HCT116 (cell line): ENCODE measurements around the gene HCRT. TPM values are rescaled to one million over a fixed set of nuclear protein-coding genes. Genes with fewer than 3 reads are reported as not detected.
"Not testable (repeated sequence)": the region's sequence is repeated elsewhere in the genome, so short reads cannot be mapped to it uniquely, and the experiment has no call there.

Source experiments
- ATAC-seq: fragments of 200-7000 bp; cut with Tn5 transposase; 2 replicates; pipeline ENCODE4 v1.9.1; 2020; ENCODE audit warnings: mild to moderate bottlenecking, moderate library complexity
- BruUV-seq: library from RNA; stranded (reverse); fragments of 400-500 nt; replicated peaks from 2 replicates; lab custom pipeline; 2021; lab: Mats Ljungman, UMichigan
- CTCF ChIA-PET: fragments of 300-600 bp; sonication (Branson Sonifier 250); formaldehyde crosslinking; loops from one replicate; lab custom pipeline; 2021; ENCODE audit warnings: antibody characterized with exemption; lab: Charles Lee
- POLR2A ChIA-PET: fragments of 300-600, 350-600 bp; sonication (Branson Sonifier 250); formaldehyde crosslinking; loops from one replicate; lab custom pipeline; 2021; ENCODE audit warnings: antibody characterized with exemption; lab: Charles Lee
- RAD21 ChIA-PET, 2 experiments: fragments of 300-600 bp; sonication (Branson Sonifier 250); formaldehyde crosslinking; loops; one replicate each; lab custom pipeline; 2023; ENCODE audit warnings: low total read pairs in 2 of 2; ENCODE audit not compliant: uncharacterized antibody in 2 of 2, unreplicated experiment in 2 of 2, low non-redundant PET in 1 of 2; lab: Charles Lee
- DNase-seq: peaks from one replicate; pipeline ENCODE4 v3.0.0-alpha.2; 2010; ENCODE audit warnings: low read depth, low spot score
- H2AFZ ChIP-seq: fragments of 200-600 bp; shearing (Covaris generic), sonication (generic); 2 replicates; pipeline ENCODE4 v1.6.1; 2017; ENCODE audit warnings: low read depth, mixed run types, mixed read lengths, antibody characterized with exemption, low read length; ENCODE audit not compliant: poor library complexity, severe bottlenecking
- H3K27ac ChIP-seq: 2 replicates; pipeline ENCODE4 v1.5.1; 2012; ENCODE audit warnings: low read depth, low read length
- H3K27me3 ChIP-seq: fragments of 200-600 bp; sonication (generic); 2 replicates; pipeline ENCODE4 v1.6.1; 2016; ENCODE audit warnings: mixed run types, low read length, mixed read lengths; ENCODE audit not compliant: insufficient read depth
- H3K36me3 ChIP-seq, 2 experiments: fragments of 200-500 bp in 1 of 2; fragments of 200-600 bp in 1 of 2; sonication (Bioruptor generic) in 1 of 2; sonication (generic) in 1 of 2; 2 replicates each; pipeline versions ENCODE4 v1.5.1 to v1.6.1; 2014 to 2016; ENCODE audit warnings: low read length in 2 of 2, inconsistent platforms in 1 of 2, mixed read lengths in 1 of 2, mixed run types in 1 of 2; ENCODE audit not compliant: insufficient read depth in 2 of 2, control insufficient read depth in 1 of 2
- H3K4me1 ChIP-seq, 2 experiments: fragments of 200-600 bp in 1 of 2; sonication (generic) in 1 of 2; 2 replicates each; pipeline versions ENCODE4 v1.5.1 to v1.6.1; 2012 to 2017; ENCODE audit warnings: low read length in 2 of 2, inconsistent platforms in 1 of 2, mild to moderate bottlenecking in 1 of 2, mixed read lengths in 1 of 2, mixed run types in 1 of 2, moderate library complexity in 1 of 2; ENCODE audit not compliant: insufficient read depth in 2 of 2, control insufficient read depth in 1 of 2
- H3K4me2 ChIP-seq: fragments of 200-600 bp; sonication (generic); 2 replicates; pipeline ENCODE4 v1.6.1; 2017; ENCODE audit warnings: mixed run types, low read length, mixed read lengths
- H3K4me3 ChIP-seq, 2 experiments: fragments of 200-600 bp in 1 of 2; sonication (generic) in 1 of 2; replicated peaks in 1 of 2; 2 replicates each; pipeline ENCODE4 v1.5.1; 2011 to 2016; ENCODE audit warnings: low read length in 2 of 2, control low read depth in 1 of 2, low read depth in 1 of 2, mild to moderate bottlenecking in 1 of 2, mixed read lengths in 1 of 2, mixed run types in 1 of 2
- H3K79me2 ChIP-seq: fragments of 200-600 bp; sonication (generic); 2 replicates; pipeline ENCODE4 v1.6.1; 2017; ENCODE audit warnings: mild to moderate bottlenecking, mixed run types, low read length, moderate library complexity, mixed read lengths; ENCODE audit not compliant: insufficient read depth
- H3K9ac ChIP-seq: fragments of 200-600 bp; sonication (generic); 2 replicates; pipeline ENCODE4 v1.6.1; 2016; ENCODE audit warnings: low read length, mixed read lengths
- H3K9me2 ChIP-seq: fragments of 200-600 bp; sonication (generic), shearing (Covaris generic); 2 replicates; pipeline ENCODE4 v1.6.1; 2017; ENCODE audit warnings: mixed run types, mild to moderate bottlenecking, moderate library complexity; ENCODE audit not compliant: insufficient read depth
- H3K9me3 ChIP-seq, 2 experiments: fragments of 200-500 bp in 1 of 2; fragments of 200-600 bp in 1 of 2; sonication (Bioruptor generic) in 1 of 2; sonication (generic) in 1 of 2; 2 replicates each; pipeline ENCODE4 v1.6.1; 2014 to 2017; ENCODE audit warnings: low read length in 2 of 2, mixed read lengths in 2 of 2, inconsistent platforms in 1 of 2, low read depth in 1 of 2, mild to moderate bottlenecking in 1 of 2, mixed run types in 1 of 2, moderate library complexity in 1 of 2; ENCODE audit not compliant: control insufficient read depth in 1 of 2, insufficient read depth in 1 of 2
- H4K20me1 ChIP-seq: fragments of 200-600 bp; sonication (generic), shearing (Covaris generic); 2 replicates; pipeline ENCODE4 v1.6.1; 2017; ENCODE audit warnings: mixed run types, mild to moderate bottlenecking, moderate library complexity; ENCODE audit not compliant: insufficient read depth
- EGR1 ChIP-seq: IDR thresholded peaks from 2 replicates; pipeline ENCODE4 v1.6.1; 2012; ENCODE audit warnings: low read depth
- ELF1 ChIP-seq: IDR thresholded peaks from 2 replicates; pipeline ENCODE4 v1.6.1; 2012; ENCODE audit warnings: low read depth, borderline replicate concordance
- FOSL1 ChIP-seq: IDR thresholded peaks from 2 replicates; pipeline ENCODE4 v1.6.1; 2012; ENCODE audit warnings: low read depth
- JUND ChIP-seq: IDR thresholded peaks from 2 replicates; pipeline ENCODE4 v1.6.1; 2012
- POLR2A ChIP-seq: IDR thresholded peaks from 2 replicates; pipeline ENCODE4 v1.7.0; 2011; ENCODE audit warnings: borderline replicate concordance; ENCODE audit not compliant: insufficient read depth, insufficient read length; ENCODE audit errors: extremely low read depth
- RAD21 ChIP-seq: IDR thresholded peaks from 2 replicates; pipeline ENCODE4 v1.6.1; 2012; ENCODE audit warnings: low read depth, mild to moderate bottlenecking
- SIN3A ChIP-seq: IDR thresholded peaks from 2 replicates; pipeline ENCODE4 v1.6.1; 2012; ENCODE audit warnings: low read depth
- SRF ChIP-seq: IDR thresholded peaks from 2 replicates; pipeline ENCODE4 v1.6.1; 2012; ENCODE audit warnings: low read depth
- ZFX ChIP-seq: fragments of 450-650 bp; IDR thresholded peaks from 2 replicates; pipeline ENCODE4 v1.6.1; 2017
- ZNF274 ChIP-seq: fragments of 200-500 bp; sonication (Bioruptor generic); IDR thresholded peaks from 2 replicates; pipeline ENCODE4 v1.6.1; 2014; ENCODE audit warnings: mild to moderate bottlenecking, low read depth, low read length, inconsistent platforms
- intact Hi-C: fragments of 100-400 bp; cut with micrococcal nuclease; formaldehyde crosslinking; loops from 2 replicates; pipeline ENCODE4 v1.10.0; 2022
- total RNA-seq: library from RNA; stranded (reverse); gene quantifications from one replicate; pipeline ENCODE4 v1.2.1, GENCODE V29; 2021; ENCODE audit not compliant: unreplicated experiment
- TF ChIP-seq, protein P1 (sequence below): IDR thresholded peaks from 2 replicates; pipeline ENCODE4 v1.6.1; 2011; ENCODE audit warnings: mild to moderate bottlenecking, low read length, moderate library complexity; ENCODE audit not compliant: insufficient replicate concordance; ENCODE audit errors: extremely low read depth
- TF ChIP-seq, protein P2 (sequence below): IDR thresholded peaks from 2 replicates; pipeline ENCODE4 v1.6.1; 2012; ENCODE audit warnings: low read depth

The HCRT gene
- total RNA-seq, 1 experiment from 2014 or later: not detected

DNA sequence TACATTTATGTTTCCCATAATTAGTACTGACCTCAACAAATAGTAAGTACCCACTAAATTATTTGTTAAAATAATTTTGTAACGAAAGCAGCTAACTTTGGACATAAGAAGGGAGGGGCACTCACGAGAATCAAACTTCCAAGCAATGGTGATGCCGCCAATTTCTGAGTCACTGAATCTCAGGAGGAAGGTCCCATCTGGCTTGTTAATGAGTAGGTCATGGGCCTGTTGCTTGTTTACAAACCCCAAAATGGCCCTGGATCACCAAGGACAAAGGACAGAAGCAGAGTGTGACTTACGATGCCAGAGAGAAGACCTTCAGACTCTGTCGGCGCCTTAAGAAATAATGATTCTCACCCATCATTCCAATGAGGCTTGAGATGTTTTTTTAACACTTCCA is 24.8 kb upstream of the HCRT start:
- TF ChIP-seq ZNF274 (no peak), JUND (no peak), ZFX (no peak), SIN3A (no peak), FOSL1 (no peak), POLR2A (no peak), RAD21 (no peak), SRF (no peak), EGR1 (no peak), ELF1 (no peak)
- TF ChIP-seq, protein P1, sequence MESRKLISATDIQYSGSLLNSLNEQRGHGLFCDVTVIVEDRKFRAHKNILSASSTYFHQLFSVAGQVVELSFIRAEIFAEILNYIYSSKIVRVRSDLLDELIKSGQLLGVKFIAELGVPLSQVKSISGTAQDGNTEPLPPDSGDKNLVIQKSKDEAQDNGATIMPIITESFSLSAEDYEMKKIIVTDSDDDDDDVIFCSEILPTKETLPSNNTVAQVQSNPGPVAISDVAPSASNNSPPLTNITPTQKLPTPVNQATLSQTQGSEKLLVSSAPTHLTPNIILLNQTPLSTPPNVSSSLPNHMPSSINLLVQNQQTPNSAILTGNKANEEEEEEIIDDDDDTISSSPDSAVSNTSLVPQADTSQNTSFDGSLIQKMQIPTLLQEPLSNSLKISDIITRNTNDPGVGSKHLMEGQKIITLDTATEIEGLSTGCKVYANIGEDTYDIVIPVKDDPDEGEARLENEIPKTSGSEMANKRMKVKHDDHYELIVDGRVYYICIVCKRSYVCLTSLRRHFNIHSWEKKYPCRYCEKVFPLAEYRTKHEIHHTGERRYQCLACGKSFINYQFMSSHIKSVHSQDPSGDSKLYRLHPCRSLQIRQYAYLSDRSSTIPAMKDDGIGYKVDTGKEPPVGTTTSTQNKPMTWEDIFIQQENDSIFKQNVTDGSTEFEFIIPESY: no peak
- TF ChIP-seq, protein P2, sequence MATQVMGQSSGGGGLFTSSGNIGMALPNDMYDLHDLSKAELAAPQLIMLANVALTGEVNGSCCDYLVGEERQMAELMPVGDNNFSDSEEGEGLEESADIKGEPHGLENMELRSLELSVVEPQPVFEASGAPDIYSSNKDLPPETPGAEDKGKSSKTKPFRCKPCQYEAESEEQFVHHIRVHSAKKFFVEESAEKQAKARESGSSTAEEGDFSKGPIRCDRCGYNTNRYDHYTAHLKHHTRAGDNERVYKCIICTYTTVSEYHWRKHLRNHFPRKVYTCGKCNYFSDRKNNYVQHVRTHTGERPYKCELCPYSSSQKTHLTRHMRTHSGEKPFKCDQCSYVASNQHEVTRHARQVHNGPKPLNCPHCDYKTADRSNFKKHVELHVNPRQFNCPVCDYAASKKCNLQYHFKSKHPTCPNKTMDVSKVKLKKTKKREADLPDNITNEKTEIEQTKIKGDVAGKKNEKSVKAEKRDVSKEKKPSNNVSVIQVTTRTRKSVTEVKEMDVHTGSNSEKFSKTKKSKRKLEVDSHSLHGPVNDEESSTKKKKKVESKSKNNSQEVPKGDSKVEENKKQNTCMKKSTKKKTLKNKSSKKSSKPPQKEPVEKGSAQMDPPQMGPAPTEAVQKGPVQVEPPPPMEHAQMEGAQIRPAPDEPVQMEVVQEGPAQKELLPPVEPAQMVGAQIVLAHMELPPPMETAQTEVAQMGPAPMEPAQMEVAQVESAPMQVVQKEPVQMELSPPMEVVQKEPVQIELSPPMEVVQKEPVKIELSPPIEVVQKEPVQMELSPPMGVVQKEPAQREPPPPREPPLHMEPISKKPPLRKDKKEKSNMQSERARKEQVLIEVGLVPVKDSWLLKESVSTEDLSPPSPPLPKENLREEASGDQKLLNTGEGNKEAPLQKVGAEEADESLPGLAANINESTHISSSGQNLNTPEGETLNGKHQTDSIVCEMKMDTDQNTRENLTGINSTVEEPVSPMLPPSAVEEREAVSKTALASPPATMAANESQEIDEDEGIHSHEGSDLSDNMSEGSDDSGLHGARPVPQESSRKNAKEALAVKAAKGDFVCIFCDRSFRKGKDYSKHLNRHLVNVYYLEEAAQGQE: no peak
- TF ChIP-seq, all 23 proteins: peak for 0
- intact Hi-C loops: no loop called here
- H3K9me3 ChIP-seq: no peaks in the 10 kb centered on the region
- H3K79me2 ChIP-seq: no peaks in the 10 kb centered on the region
- POLR2A ChIA-PET: no interaction called here
- peaks cover 0 to 4% of the 10 kb centered on the region in 2 experiments; a peak in 1 of 4 replicates for H3K36me3 ChIP-seq
- no peaks in the 10 kb centered on the region for H3K27me3 ChIP-seq
- H2AFZ ChIP-seq: no peak overlapping the region
- H3K4me1 ChIP-seq: no peaks in the 10 kb centered on the region
- no peak overlapping the region for H3K4me2 ChIP-seq
- no peak overlapping the region for H3K27ac ChIP-seq
- H4K20me1 ChIP-seq: no peaks in the 10 kb centered on the region
- H3K9ac ChIP-seq: no peak overlapping the region
- RAD21 ChIA-PET: no interaction called here
- no peaks in the 10 kb centered on the region for H3K9me2 ChIP-seq
- DNase-seq: no peak
- BruUV-seq: no TSS peak
- CTCF ChIA-PET: no interaction called here
- H3K4me3 ChIP-seq: no peak overlapping the region
- ATAC-seq: no peak

GRCh38 chr17:42206153-42206612 is 20.9 kb upstream of the HCRT start:
- H3K79me2 ChIP-seq, H3K27ac ChIP-seq, BruUV-seq, POLR2A ChIA-PET, DNase-seq, ATAC-seq, H3K4me3 ChIP-seq, H3K4me1 ChIP-seq, H3K36me3 ChIP-seq, RAD21 ChIA-PET, CTCF ChIA-PET, intact Hi-C loops, H3K4me2 ChIP-seq, H3K27me3 ChIP-seq, H2AFZ ChIP-seq, H3K9me2 ChIP-seq, H3K9ac ChIP-seq, H3K9me3 ChIP-seq, H4K20me1 ChIP-seq: not testable (repeated sequence)
